NCI-H146 (cell line): ENCODE results near the gene GSK3A.

Experiments
- DNase-seq: peaks from one replicate; lab custom pipeline; 2025; lab: John Stamatoyannopoulos, UW

GSK3A gene

DNA sequence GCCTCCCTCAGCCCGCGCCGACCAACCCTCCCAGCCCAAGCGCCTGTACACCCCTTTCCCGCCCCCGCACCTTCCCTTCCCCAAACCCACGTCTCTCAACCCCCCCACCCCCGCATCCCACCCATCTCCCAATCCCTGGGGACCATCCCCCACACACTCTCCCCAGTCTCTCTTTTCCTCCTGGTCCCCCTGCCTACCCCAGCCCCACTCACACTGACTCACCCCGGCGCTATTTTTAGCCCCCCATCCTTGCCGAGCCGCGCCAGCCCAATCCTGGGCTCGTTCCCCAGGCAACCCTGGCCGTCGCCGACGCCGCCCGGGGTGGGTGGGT lies 38.4 kb upstream of the GSK3A start:
- DNase-seq = no peak

DNA sequence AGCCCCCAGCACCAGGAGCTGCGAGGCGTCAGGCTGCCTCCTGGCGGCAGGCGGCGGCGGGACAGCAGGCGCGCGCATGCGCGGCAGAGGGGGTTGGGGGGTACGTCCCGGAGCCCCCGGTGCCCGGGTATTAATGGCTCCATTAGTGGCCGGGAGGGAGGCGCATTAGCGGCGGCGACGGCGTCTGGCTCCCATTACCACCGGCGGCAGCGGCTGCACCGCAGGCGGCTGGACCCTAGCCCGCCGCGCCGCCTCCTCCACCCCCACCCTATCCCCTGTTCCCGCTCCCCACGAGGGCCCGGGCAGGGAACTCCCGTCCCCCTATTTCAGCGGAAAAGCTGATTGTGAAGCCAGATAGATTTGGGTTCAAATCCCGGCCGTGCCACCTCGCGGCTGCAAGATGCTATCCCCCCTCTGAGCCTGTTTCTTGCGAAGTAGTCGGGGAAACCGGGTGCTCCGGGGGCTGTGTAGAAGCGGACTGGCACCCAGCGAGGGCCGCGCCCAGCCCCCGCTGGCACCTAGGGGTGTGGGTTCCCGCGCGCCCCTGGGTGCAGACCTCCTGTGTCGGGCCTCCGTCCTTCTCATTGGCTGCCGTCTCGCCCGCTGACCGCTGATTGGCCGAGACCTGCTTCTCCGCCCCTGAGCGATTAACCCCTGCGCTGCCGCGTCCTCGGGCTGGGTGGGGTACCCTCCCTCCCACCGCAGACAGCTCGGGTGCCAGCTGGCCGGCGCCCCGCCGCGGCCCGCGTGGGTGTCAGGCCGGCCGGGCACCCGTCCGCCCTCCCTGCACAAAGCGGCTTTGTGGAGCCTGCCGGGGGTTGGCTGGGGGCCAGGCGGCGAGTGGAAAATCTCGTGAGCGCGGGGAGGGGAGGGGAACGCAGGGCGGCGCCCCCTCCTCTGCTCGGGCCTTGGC lies 37.8 kb upstream of the GSK3A start:
- DNase-seq = peak; percentile 95

DNA sequence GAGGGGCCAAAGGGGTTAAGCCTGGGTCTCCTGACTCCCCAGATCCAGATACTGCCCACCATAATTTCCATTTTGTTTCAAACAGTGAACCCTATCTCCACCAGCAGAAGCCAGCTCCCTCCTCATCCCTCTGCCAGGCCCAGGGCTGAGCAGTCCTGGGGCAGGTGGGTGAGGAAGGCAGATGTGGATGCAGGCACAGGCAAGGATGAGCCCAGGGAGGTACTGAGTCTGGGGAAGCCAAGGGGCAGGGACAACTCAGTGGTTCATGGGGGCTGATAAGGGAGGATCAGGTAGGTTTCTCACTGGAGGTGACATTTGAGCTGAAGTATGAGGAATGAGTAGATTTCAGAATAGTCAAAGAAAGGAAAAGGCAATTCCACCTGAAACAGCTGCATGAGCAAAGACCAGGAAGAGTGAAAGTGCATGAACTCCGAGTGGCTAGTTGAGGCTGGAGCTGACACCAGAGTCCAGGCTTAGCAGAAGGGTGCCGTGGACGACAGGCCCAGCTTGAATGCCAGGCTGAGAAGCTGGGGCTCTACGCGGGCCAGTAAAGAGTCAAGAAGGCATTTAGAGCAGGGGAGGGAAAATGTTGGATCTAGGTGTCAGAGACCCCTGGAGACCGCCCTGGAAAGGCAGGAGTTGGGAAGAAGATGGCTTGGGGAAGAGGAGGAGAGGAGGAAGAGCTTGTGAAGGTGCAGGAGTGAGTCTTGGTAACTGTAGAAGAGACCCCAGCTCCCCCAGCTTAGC lies 36.9 kb upstream of the GSK3A start:
- DNase-seq = no peak

DNA sequence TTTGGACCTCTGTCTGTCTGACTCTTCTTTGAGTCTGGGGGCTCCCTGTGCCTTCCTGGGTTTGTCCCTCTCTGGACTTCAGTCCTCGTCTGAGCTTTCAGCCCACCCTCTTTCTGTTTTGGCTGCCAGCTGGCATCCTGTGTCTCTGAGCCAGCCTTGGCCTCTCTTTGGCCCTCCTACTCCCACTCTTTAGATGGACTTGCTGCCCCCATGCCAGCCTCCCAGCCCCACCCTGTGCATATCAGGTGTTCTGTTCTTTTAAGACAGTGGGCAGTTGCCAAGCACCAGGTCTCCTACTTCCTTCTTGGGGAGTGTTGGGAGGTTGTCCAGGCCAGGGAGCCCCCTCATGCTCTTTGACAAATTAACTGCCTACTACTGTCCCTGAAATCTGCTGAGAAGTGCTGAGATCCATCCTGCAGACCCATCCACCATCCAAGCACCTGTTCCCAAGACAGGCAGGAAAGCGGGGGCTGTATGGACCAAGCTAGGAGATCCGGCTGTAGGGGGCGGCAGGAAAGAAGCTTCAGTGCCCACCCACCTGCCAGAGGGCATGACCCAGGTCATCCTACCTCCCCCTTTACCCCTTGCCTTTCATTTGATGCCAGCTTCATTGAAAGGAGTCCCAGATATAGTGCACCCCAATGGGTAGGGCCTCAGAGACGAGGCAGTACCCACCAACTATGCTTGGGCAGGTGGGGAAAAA lies 36.2 kb upstream of the GSK3A start:
- DNase-seq = no peak

DNA sequence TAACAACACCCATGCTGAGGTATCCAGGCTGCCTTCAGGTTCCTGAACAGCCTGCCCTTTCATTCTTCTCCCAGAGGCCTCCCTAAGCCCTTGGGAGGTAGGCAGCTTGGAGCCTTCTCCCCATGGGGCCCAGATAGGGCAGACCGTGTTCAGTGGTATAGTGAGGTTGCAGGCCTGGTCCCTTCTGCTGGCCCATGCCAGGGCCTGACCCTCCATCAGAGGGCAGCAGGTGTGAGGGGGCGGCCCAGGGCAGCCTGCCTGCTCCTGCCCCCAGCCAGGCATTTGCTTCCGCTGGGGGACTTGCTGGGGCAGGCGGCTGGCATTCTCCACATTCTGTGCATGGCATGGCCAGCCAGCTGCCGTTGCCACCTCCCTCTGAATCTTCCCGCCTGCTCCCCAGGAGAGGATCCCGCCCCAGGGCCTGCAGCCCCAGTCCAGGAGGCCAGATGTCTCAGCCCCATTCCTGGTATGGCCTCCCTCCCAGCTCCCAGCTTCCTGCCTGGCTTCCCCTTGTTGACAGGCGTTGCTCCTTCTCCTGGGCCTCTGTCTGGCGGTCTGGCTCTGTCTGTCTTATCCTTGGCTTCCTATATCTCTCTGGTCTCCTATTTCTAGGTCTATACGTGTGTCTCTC lies 35.5 kb upstream of the GSK3A start:
- DNase-seq = no peak

DNA sequence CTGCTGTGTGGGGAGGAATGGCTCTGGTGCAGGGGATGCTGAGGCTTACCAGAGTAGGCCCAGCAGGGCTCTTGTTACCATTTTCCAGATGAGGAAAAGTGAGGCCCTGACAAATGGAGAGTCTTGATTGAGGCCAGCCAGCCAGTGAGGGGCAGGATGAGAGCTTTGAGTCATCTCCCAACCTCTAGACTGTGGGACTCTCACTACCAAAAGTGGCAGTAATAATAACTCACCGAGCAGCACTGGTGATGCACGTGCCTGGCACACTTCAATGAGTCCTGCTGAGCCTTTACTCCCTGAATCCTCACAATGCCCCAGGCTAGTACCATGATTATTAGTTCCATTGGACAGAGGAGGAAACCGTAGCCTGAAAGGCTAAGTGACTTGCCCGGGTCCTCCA lies 34.4 kb upstream of the GSK3A start:
- no peak for DNase-seq

DNA sequence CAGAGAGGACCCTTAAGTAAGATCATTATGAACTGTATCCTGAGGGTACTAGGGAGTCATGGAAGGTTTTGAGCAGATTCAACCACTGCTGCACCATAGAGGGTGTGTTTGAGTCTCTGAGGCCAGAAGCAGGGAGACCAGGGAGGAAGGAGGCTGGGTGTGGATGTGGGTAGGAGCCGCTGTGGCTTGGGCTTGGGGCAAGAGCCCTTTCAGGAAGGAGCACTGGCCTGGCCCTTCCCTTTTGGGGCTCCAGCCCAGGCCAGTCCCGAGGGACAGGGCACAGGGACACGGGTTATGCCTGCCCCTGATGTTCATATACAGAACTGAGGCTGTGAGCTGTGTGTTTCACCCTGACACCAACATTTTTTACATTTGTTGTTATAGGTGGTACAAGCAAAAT lies 33.9 kb upstream of the GSK3A start:
- no peak for DNase-seq

DNA sequence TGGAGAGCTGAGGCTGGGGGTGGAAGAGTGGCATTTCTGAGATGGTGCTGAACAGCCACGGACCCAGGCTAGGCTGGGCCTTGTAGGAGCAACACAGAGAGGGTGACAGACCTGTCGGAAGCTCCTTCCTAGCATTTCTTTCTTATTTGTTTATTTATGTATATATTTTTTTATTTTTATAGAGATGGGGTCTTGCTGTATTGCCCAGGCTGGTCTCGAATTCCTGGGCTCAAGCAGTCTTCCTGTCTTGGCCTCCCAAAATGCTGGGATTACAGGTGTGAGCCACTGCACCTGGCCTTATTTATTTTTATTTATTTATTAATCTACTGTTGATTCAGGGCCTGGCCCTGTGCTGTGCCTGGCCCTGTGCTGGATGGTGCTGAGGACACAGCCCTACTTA lies 33.1 kb upstream of the GSK3A start:
- no peak for DNase-seq

DNA sequence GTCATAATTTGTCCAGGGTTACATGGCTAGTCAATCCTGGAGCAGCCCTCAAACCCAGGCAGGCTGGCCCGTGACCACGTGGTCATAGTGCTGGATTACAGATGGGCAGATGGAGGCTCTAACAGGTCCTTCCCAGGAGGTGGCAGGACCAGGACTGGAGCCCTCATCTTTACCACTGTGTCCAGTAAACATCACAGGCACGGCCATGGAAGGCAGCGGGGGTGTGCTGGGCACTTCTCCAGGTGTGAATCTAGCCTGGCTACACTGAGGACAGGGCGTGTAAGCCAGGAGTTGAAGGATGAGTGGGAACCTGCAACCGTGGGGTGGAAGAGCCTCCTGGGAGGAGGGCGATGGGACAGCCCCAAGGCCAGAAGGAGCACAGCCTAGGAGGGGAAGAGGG lies 32.7 kb upstream of the GSK3A start:
- DNase-seq = no peak

DNA sequence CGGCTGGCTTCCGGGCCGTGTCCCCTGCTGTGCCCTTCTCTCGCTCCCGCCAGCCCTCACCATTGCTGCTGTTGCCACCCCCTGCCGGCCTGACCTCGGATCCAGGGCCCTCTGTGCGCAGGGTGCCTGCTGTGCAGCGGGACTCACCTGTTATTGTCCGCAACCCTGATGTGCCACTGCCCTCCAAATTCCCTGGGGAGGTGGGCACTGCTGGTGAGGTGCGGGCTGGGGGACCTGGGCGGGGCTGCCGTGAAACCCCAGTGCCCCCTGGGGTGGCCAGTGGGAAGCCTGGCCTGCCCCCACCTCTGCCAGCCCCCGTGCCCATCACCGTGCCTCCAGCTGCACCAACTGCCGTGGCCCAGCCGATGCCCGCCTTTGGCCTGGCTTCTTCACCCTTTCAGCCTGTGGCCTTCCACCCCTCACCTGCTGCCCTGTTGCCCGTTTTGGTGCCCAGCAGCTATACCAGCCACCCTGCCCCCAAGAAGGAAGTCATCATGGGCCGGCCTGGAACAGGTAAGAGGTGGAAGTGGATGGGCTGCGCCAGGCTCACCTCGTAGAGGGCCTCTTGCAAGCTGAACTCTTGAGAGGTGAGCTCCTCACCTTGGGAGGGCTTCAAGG lies 31.8 kb upstream of the GSK3A start:
- DNase-seq = no peak

DNA sequence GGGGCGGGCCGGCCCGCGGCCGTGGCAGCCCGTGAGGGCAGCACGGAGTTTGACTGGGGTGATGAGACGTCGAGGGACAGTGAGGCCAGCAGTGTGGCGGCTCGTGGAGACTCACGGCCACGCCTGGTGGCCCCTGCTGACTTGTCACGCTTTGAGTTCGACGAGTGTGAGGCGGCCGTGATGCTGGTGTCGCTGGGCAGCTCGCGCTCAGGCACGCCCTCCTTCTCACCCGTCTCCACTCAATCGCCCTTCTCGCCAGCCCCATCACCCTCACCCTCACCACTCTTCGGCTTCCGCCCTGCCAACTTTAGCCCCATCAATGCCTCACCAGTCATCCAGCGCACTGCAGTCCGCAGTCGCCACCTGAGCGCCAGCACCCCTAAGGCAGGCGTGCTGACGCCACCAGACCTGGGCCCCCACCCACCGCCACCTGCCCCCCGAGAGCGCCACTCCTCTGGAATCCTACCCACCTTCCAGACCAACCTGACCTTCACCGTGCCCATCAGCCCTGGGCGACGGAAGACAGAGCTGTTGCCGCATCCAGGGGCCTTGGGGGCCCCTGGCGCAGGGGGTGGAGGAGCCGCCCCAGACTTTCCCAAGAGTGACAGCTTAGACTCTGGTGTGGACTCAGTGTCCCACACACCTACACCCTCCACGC lies 31.1 kb upstream of the GSK3A start:
- DNase-seq = no peak

DNA sequence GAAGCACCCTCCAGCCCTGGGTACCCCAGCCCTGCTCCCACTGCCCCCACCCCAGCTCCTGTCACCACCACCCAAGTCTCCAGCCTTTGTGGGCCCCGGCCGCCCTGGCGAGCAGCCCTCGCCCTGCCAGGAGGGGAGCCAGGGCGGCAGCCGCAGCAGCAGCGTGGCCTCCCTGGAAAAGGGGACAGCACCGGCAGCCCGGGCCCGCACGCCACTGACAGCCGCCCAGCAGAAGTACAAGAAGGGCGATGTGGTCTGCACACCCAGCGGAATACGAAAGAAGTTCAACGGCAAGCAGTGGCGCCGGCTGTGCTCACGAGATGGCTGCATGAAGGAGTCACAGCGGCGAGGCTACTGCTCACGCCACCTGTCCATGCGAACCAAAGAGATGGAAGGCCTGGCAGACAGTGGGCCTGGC lies 30.6 kb upstream of the GSK3A start:
- DNase-seq = no peak

DNA sequence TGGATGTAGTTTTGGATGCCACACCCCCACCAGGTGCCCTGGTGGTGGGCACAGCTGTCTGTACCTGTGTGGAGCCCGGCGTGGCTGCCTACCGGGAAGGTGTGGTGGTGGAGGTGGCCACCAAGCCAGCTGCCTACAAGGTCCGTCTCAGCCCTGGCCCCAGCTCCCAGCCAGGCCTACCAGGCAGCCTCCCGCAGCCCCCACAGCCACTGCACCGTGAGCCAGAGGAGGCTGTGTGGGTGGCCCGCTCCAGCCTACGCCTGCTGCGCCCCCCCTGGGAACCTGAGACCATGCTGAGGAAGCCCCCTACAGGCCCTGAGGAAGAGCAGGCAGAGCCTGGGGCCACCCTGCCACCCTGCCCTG lies 30.1 kb upstream of the GSK3A start:
- DNase-seq = no peak

DNA sequence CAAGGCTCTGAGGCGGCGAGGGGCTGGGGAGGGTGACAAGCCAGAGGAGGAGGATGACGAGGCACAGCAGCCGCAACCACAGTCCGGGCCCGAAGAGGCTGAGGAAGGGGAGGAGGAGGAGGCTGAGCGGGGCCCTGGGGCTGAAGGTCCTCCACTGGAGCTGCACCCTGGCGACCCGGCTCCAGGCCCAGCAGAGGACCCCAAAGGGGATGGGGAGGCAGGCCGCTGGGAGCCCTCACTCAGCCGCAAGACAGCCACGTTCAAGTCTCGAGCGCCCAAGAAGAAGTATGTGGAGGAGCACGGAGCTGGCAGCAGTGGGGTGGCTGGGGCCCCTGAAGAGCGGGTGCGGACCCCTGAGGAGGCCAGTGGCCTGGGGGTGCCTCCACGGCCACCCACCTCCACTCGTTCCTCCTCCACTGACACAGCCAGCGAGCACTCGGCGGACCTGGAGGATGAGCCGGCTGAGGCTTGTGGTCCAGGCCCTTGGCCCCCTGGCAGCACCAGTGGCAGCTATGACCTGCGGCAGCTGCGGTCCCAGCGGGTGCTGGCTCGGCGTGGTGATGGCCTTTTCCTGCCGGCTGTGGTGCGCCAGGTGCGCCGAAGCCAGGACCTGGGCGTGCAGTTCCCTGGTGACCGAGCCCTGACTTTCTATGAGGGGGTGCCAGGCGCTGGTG lies 29.6 kb upstream of the GSK3A start:
- DNase-seq = no peak

DNA sequence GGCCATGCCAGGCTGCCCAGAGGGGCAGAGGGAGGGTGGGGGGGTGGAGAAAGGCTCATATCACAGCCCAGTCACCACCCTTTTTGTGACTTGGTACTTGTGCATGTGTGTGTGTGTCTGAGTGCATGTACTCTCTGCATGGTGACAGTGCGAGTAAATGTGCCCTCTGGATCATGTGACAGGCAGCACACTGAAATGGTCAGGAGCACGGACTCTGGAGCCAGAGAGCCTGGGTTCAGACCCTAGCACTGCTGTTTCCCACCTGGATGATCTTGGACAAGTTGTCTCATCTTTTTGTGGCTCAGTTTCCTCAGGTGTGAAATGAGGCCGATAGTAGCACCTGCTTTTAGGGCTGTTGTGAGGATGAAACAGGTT lies 28.6 kb upstream of the GSK3A start:
- no peak for DNase-seq

DNA sequence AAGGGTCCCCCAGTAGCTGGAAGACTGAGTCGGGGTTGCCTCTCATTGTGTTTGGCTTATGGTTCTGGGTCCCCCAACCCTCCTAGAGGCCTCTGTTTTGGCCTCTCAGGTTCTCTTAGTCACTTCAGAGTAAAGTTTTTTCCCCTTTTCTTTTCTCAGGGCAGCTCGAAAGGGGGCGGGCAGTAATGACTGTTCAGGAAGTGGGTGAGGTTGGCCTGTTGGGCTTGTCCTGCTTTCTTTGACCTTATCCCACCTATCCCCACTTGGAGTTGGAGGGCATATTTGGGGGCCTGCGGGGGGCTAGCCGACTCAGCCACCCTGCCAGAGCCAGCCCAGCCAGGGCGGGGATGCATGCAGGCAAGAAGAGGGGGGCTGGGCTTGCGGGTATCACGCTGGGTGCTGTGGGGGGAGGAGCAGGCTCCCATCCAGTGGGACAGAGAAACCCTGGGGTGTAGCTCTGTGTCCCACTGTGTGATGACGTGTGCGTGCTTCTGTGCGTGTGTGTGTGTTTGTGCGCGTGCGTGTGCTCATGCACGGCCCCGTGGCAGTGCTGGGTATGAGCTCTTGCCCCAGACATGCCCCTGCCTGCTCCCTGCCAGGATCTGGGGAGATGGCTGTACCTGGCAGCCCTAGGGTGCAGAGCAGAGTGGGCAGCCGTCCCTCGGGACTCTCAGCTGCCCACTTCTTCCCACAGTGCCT lies 28.1 kb upstream of the GSK3A start:
- DNase-seq = no peak

DNA sequence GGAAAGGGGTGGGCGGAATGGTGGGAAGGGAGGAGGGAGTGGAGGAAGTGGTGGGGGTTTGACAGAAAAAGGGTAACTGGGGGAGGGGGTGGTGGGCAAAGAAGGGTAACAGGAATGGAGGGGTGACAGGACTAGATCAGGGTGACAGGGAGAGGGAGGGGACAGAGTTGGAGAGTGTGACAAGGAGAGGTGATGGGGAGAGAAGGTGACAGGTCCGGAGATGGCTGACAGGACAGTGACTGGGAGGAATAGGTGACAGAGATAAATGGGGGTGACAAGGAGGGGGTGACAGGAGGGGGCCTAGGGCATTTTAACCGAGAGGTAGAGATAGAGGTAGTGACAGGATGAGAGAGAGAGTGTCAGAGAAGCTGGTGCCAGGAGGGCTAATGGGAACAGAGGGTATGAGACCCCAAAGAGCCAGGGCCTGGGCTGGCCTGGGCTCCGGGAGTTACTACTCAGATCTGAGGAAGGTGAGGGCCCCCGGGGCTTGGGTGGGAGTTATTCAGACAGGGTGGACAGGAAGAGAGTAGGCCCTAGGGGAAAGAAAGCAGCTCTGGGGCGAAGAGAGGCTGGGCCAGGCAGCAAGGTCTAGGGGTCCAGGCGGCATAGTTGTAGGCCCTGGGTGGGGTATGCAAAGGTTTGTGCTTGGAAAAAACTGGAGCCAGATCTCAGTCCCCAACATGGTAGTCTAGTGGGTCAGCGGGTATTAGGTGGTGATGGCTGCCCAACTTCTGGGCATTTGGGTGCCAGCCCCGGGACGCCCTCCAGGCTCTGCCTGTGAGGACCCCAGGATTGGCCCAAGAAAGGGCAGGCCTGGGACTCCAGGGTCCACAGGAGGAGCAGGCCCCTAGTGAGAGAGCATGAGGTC lies 27.3 kb upstream of the GSK3A start:
- DNase-seq = no peak

DNA sequence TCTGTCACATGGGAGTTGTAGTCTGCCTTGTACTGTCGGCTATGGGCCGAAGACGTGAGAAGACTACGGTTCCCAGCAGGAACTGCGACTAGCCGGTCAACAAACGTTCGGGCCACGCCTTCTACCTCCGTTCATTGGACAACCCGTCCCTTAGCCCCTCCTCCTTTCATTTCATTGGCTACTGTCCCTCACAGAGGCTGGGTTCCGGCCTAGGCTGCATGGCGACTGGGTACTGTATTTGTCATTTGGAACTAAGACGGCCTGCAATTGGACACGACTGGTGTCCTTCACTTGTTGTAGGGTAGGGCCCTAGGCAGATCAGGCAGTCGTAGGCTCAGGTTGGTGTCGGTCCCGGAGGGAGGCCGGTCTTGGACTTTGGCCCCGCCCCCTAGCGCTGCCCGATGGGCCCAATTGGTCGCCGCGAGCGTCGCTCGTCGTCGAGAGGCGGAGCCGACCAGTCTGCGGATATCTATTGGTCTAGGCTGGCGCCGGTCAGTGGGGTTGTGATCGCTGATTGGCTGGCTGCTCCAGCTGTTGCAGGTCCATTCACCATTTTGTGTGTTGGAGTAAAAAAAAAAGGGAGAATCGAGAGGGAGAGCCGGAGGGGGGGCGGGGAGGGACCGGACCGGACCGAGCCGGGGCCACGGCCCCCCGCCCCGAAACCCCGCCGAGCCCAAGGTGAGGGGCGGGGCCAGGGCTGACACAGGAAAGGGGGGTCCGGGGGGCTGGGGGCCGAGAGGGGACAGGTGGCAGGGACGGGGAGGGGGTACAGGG lies 26.5 kb upstream of the GSK3A start, which contains the start of gene CIC:
CIC (plus strand) TSS at position 549 of the 774 bp plus-strand sequence. CDS start 2,532 bp downstream, outside the sequence.
- DNase-seq = peak; percentile 100
